CD4-positive, alpha-beta memory T cell (primary cell): ENCODE measurements around the gene FUCA2. TPM values are rescaled to one million over a fixed set of nuclear protein-coding genes. Genes with fewer than 3 reads are reported as not detected.

Source experiments
- CTCF ChIA-PET: fragments of 350-600 bp; sonication (Branson Sonifier 250); formaldehyde crosslinking; loops from one replicate; lab custom pipeline; 2021; ENCODE audit warnings: inconsistent platforms; ENCODE audit not compliant: partially characterized antibody; lab: Charles Lee
- POLR2A ChIA-PET: fragments of 350-600 bp; sonication (Branson Sonifier 250); formaldehyde crosslinking; loops from one replicate; lab custom pipeline; 2021; ENCODE audit not compliant: partially characterized antibody; lab: Charles Lee
- DNase-seq, 5 donors: peaks; one replicate each; pipeline versions ENCODE4 v3.0.0 to v3.0.0-alpha.2; 2020 to 2022; ENCODE audit warnings: mixed read lengths in 1 of 5
- H3K27ac ChIP-seq: one replicate; pipeline ENCODE4 v1.7.0; 2013; ENCODE audit warnings: low read depth, low read length
- H3K27me3 ChIP-seq: 2 replicates; pipeline ENCODE4 v1.7.0; 2013; ENCODE audit warnings: mild to moderate bottlenecking, low read length, moderate library complexity; ENCODE audit not compliant: insufficient read depth
- H3K36me3 ChIP-seq: 2 replicates; pipeline ENCODE4 v1.7.0; 2013; ENCODE audit warnings: mild to moderate bottlenecking, low read length, moderate library complexity; ENCODE audit not compliant: insufficient read depth
- H3K4me1 ChIP-seq: 2 replicates; pipeline ENCODE4 v1.7.0; 2013; ENCODE audit warnings: mild to moderate bottlenecking, low read length, moderate library complexity; ENCODE audit not compliant: insufficient read depth
- H3K4me3 ChIP-seq, 2 donors: one replicate each; pipeline ENCODE4 v1.7.0; 2013; ENCODE audit warnings: low read length in 2 of 2, mild to moderate bottlenecking in 1 of 2
- H3K9me3 ChIP-seq, 2 donors: one replicate each; pipeline ENCODE4 v1.7.0; 2013; ENCODE audit warnings: low read length in 2 of 2, control low read depth in 1 of 2; ENCODE audit not compliant: control insufficient read depth in 1 of 2
- H3K27ac Mint-ChIP-seq, 7 donors: one replicate each; pipeline ENCODE4 v1.8.0; 2020 to 2021; ENCODE audit warnings: mixed read lengths in 7 of 7, mild to moderate bottlenecking in 6 of 7, inconsistent platforms in 3 of 7, moderate library complexity in 3 of 7
- H3K27me3 Mint-ChIP-seq, 2 donors: one replicate each; pipeline ENCODE4 v1.8.0; 2020 to 2021; ENCODE audit warnings: mixed read lengths in 2 of 2
- H3K36me3 Mint-ChIP-seq, 2 donors: one replicate each; pipeline ENCODE4 v1.8.0; 2020 to 2021; ENCODE audit warnings: mixed read lengths in 2 of 2, inconsistent platforms in 1 of 2, mild to moderate bottlenecking in 1 of 2
- H3K4me1 Mint-ChIP-seq, 4 donors: one replicate each; pipeline ENCODE4 v1.8.0; 2020 to 2021; ENCODE audit warnings: mixed read lengths in 4 of 4, mild to moderate bottlenecking in 1 of 4
- H3K4me3 Mint-ChIP-seq, 8 donors: one replicate each; pipeline ENCODE4 v1.8.0; 2020 to 2021; ENCODE audit warnings: mixed read lengths in 8 of 8, mild to moderate bottlenecking in 7 of 8, moderate library complexity in 6 of 8, inconsistent platforms in 3 of 8
- H3K9me3 Mint-ChIP-seq, 8 donors: one replicate each; pipeline ENCODE4 v1.8.0; 2020 to 2021; ENCODE audit warnings: mixed read lengths in 8 of 8, mild to moderate bottlenecking in 5 of 8, inconsistent platforms in 3 of 8, moderate library complexity in 1 of 8
- intact Hi-C: fragments of 100-400 bp; cut with micrococcal nuclease; formaldehyde crosslinking; loops from one replicate; pipeline ENCODE4 v1.15.1; 2023
- polyA plus RNA-seq, 2 donors: library from polyadenylated mRNA; unstranded; fragments of 300-500 nt; fragmentation: Illumina TruSeq; gene quantifications; one replicate each; pipeline ENCODE4 v1.2.3, GENCODE V29; 2021
- total RNA-seq, 2 experiments: library from RNA; stranded (reverse); gene quantifications; one replicate each; pipeline ENCODE4 v1.2.3, GENCODE V29; 2021

FUCA2 gene
- total and polyA plus RNA-seq, 4 experiments from 2014 or later, result 10.6 to 26.3 (median 11.8) TPM

GRCh38 chr6:143490775-143491174 lies 20.7 kb downstream of the FUCA2 start:
- Mint-ChIP-seq H3K36me3 (peaks cover 6 to 16% of the 10 kb centered on the region in 2 donors), H3K4me1 (no peaks in the 10 kb centered on the region), H3K27me3 (no peaks in the 10 kb centered on the region), H3K9me3 (peaks cover 0 to 2% (median 0%) of the 10 kb centered on the region in 8 donors), H3K27ac (peak overlapping the region in 1 of 7 donors; percentile 12), H3K4me3 (no peak overlapping the region)
- no peak for DNase-seq
- ChIA-PET POLR2A (no interaction called here), CTCF (interaction anchor here (1.4 to 1.5 kb wide), 2 partner anchors 22 to 523 kb away, joined by 3 read pairs; no protein-coding TSS in a partner anchor)
- H3K9me3 ChIP-seq, result no peaks in the 10 kb centered on the region
- intact Hi-C loops, result no loop called here
- no peaks in the 10 kb centered on the region for H3K36me3 ChIP-seq
- no peak overlapping the region for H3K27ac ChIP-seq
- no peak overlapping the region for H3K4me3 ChIP-seq
- H3K27me3 ChIP-seq, result no peaks in the 10 kb centered on the region
- no peaks in the 10 kb centered on the region for H3K4me1 ChIP-seq

- Histone ChIP-seq H3K36me3 (no peaks in the 10 kb centered on the region), H3K4me1 (no peaks in the 10 kb centered on the region), H3K27me3 (no peaks in the 10 kb centered on the region), H3K4me3 (no peak overlapping the region), H3K9me3 (no peaks in the 10 kb centered on the region), H3K27ac (no peak overlapping the region)
- ChIA-PET CTCF (interaction anchor here (1.4 to 1.5 kb wide), 2 partner anchors 23 to 524 kb away, joined by 3 read pairs; no protein-coding TSS in a partner anchor), POLR2A (no interaction called here)
- Mint-ChIP-seq H3K36me3 (peaks cover 8 to 16% of the 10 kb centered on the region in 2 donors), H3K4me3 (no peak overlapping the region), H3K27ac (peak overlapping the region in 1 of 7 donors; percentile 21), H3K9me3 (peaks cover 0 to 2% (median 0%) of the 10 kb centered on the region in 8 donors), H3K27me3 (no peaks in the 10 kb centered on the region), H3K4me1 (no peaks in the 10 kb centered on the region)
- DNase-seq, result no peak
- intact Hi-C loops, result no loop called here
Measured at GRCh38 chr6:143490244-143490643, 21.3 kb downstream of the FUCA2 start.

GRCh38 chr6:143486752-143487151 lies 24.8 kb downstream of the FUCA2 start:
- Histone ChIP-seq H3K27ac (no peak overlapping the region), H3K27me3 (no peaks in the 10 kb centered on the region), H3K4me3 (no peak overlapping the region), H3K4me1 (no peaks in the 10 kb centered on the region), H3K9me3 (no peaks in the 10 kb centered on the region), H3K36me3 (no peaks in the 10 kb centered on the region)
- H3K9me3 Mint-ChIP-seq, result peaks cover 0 to 2% (median 0%) of the 10 kb centered on the region in 8 donors
- peaks cover 14 to 15% of the 10 kb centered on the region in 2 donors for H3K36me3 Mint-ChIP-seq
- DNase-seq, result no peak
- H3K27me3 Mint-ChIP-seq, result no peaks in the 10 kb centered on the region
- no peak overlapping the region for H3K4me3 Mint-ChIP-seq
- H3K27ac Mint-ChIP-seq, result no peak overlapping the region
- POLR2A ChIA-PET, result no interaction called here
- intact Hi-C loops, result no loop called here
- H3K4me1 Mint-ChIP-seq, result no peaks in the 10 kb centered on the region
- CTCF ChIA-PET, result interaction anchor here (1.2 kb wide), 1 partner anchor 26 kb away, joined by 6 read pairs; no protein-coding TSS in a partner anchor

GRCh38 chr6:143485967-143486366 lies 25.6 kb downstream of the FUCA2 start:
- intact Hi-C loops, result no loop called here
- CTCF ChIA-PET, result interaction anchor here (1.3 kb wide), 1 partner anchor 8 kb away, joined by 3 read pairs; no protein-coding TSS in a partner anchor
- no peaks in the 10 kb centered on the region for H3K9me3 ChIP-seq
- POLR2A ChIA-PET, result no interaction called here
- H3K9me3 Mint-ChIP-seq, result peaks cover 0 to 2% (median 0%) of the 10 kb centered on the region in 8 donors
- H3K4me3 ChIP-seq, result no peak overlapping the region
- peak overlapping the region in 1 of 7 donors; percentile 6 for H3K27ac Mint-ChIP-seq
- no peak for DNase-seq
- no peaks in the 10 kb centered on the region for H3K4me1 Mint-ChIP-seq
- H3K36me3 ChIP-seq, result no peaks in the 10 kb centered on the region
- H3K27ac ChIP-seq, result no peak overlapping the region
- no peaks in the 10 kb centered on the region for H3K27me3 Mint-ChIP-seq
- H3K4me3 Mint-ChIP-seq, result no peak overlapping the region
- H3K36me3 Mint-ChIP-seq, result peaks cover 14 to 15% of the 10 kb centered on the region in 2 donors
- no peaks in the 10 kb centered on the region for H3K27me3 ChIP-seq
- no peaks in the 10 kb centered on the region for H3K4me1 ChIP-seq

GRCh38 chr6:143482593-143482992 lies 28.9 kb downstream of the FUCA2 start:
- no peaks in the 10 kb centered on the region for H3K36me3 ChIP-seq
- H3K27ac ChIP-seq, result no peak overlapping the region
- ChIA-PET POLR2A (no interaction called here), CTCF (no interaction called here)
- Mint-ChIP-seq H3K4me1 (no peaks in the 10 kb centered on the region), H3K27ac (no peak overlapping the region), H3K4me3 (no peak overlapping the region), H3K9me3 (peaks cover 0 to 2% (median 0%) of the 10 kb centered on the region in 8 donors), H3K36me3 (peaks cover 20 to 23% of the 10 kb centered on the region in 2 donors), H3K27me3 (no peaks in the 10 kb centered on the region)
- no peaks in the 10 kb centered on the region for H3K27me3 ChIP-seq
- DNase-seq, result no peak
- H3K4me3 ChIP-seq, result no peak overlapping the region
- intact Hi-C loops, result no loop called here
- H3K4me1 ChIP-seq, result no peaks in the 10 kb centered on the region
- H3K9me3 ChIP-seq, result no peaks in the 10 kb centered on the region

GRCh38 chr6:143478479-143479062 lies 32.9 kb downstream of the FUCA2 start:
- H3K36me3 ChIP-seq, result peaks cover 7% of the 10 kb centered on the region
- Mint-ChIP-seq H3K27me3 (no peaks in the 10 kb centered on the region), H3K4me1 (no peaks in the 10 kb centered on the region), H3K9me3 (no peaks in the 10 kb centered on the region), H3K36me3 (peaks cover 44 to 48% of the 10 kb centered on the region in 2 donors), H3K27ac (no peak overlapping the region), H3K4me3 (no peak overlapping the region)
- no peak for DNase-seq
- intact Hi-C loops, result no loop called here
- no peak overlapping the region for H3K27ac ChIP-seq
- H3K4me1 ChIP-seq, result no peaks in the 10 kb centered on the region
- H3K9me3 ChIP-seq, result no peaks in the 10 kb centered on the region
- POLR2A ChIA-PET, result no interaction called here
- CTCF ChIA-PET, result no interaction called here
- H3K4me3 ChIP-seq, result no peak overlapping the region
- no peaks in the 10 kb centered on the region for H3K27me3 ChIP-seq

GRCh38 chr6:143476545-143476944 lies 35.0 kb downstream of the FUCA2 start:
- no peaks in the 10 kb centered on the region for H3K4me1 Mint-ChIP-seq
- no peaks in the 10 kb centered on the region for H3K27me3 Mint-ChIP-seq
- peaks cover 60 to 66% of the 10 kb centered on the region in 2 donors for H3K36me3 Mint-ChIP-seq

More at GRCh38 chr6:143476545-143476944, 35.0 kb downstream of the FUCA2 start:
- H3K4me3 ChIP-seq, result no peak overlapping the region
- H3K4me3 Mint-ChIP-seq, result no peak overlapping the region
- H3K27ac ChIP-seq, result no peak overlapping the region
- no peaks in the 10 kb centered on the region for H3K9me3 Mint-ChIP-seq
- peaks cover 7% of the 10 kb centered on the region for H3K36me3 ChIP-seq
- H3K27ac Mint-ChIP-seq, result peak overlapping the region in 1 of 7 donors; percentile 38
- H3K4me1 ChIP-seq, result no peaks in the 10 kb centered on the region
- no peak for DNase-seq
- H3K9me3 ChIP-seq, result no peaks in the 10 kb centered on the region
- intact Hi-C loops, result no loop called here
- no peaks in the 10 kb centered on the region for H3K27me3 ChIP-seq
- ChIA-PET POLR2A (no interaction called here), CTCF (interaction anchor here (1.2 kb wide), 1 partner anchor 37 kb away, joined by 3 read pairs; no protein-coding TSS in a partner anchor)
